HG03097 (cell line): Measurements from ENCODE around the gene UBXN10.
"Not testable (repeated sequence)": the region's sequence is repeated elsewhere in the genome, so short reads cannot be mapped to it uniquely, and the experiment has no call there.

Experiments used
- ATAC-seq: cut with Tn5 transposase; IDR thresholded peaks from one replicate; pipeline ENCODE4 v1.9.1; 2021; ENCODE audit not compliant: unreplicated experiment, low FRiP score

The UBXN10 gene

DNA sequence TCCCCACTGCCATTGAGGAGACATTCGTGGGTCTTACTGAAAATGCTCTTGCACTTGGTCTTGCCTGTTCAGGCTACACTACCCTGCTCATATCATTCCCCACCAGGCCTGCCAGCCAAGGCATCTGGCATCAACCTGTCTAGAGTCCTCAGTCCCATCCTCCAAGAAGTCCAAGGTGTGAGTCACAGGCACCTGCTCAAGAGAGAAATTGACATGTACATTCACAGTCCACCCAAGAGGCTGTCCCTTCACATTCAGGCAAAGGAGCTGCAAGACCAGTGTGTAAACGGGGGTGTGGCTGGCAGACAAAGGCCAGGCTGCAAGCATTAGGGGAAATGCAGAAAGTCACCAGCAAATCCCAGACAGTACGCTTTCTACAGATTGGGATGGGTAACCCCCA, 13.5 kb downstream of the UBXN10 start:
- no peak for ATAC-seq

DNA sequence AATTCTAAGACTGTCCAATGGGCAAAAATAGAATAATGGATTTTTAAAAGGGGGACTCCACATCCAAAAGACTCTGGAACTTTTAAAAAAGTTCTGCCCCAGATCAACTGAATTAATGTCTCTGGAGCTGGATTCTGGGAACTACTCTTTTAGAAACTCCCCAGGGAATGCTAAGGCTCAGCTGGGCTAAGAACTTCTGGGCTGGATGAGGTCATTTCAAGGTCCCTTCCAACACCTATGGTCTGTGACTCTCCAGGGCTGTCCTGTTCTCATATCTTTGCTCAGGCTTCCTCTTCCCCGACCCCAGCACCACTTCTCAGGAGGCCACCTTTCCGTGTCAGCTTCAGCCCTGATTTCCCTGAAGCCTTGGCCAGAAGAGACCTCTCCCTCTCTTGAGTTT, 13.9 kb downstream of the UBXN10 start:
- no peak for ATAC-seq

DNA sequence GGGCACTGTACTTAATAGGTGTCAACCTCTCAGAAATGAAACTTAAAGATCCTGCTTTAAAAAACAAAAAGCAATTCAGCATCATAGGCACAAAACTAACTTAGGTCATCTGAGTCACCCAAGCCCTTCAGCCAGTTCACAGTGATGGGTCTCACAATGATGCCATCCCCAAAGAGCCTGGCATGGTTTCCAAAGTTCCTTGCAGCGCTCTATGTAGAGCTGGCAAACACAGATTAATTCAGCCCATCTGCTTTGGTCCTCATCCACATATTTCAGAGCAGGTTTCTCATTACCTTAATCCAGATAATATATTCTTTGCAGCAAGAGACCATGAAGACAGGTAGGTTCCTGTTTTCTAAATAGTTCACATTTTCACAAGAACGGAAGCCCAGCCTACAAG, 15.1 kb downstream of the UBXN10 start:
- ATAC-seq, result no peak

DNA sequence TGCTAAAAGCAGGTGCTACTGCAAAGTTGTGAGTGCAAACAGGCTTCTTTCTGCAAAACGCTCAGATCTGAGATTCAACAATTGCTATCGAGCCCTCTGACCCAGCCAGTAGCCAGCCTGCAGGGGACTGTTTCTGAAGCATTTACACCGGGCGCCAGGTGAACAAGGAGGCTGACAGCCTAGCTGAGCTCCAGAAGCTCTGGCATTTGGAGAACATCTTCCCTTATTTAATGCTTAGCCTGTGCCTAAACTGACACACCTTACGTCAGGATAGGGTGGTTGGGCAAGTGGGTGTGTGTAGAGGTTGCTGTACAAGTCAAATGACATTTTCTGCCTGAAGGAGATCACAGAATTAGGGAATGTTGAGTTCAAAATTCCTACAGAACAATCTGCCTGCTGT, 16.3 kb downstream of the UBXN10 start:
- no peak for ATAC-seq

DNA sequence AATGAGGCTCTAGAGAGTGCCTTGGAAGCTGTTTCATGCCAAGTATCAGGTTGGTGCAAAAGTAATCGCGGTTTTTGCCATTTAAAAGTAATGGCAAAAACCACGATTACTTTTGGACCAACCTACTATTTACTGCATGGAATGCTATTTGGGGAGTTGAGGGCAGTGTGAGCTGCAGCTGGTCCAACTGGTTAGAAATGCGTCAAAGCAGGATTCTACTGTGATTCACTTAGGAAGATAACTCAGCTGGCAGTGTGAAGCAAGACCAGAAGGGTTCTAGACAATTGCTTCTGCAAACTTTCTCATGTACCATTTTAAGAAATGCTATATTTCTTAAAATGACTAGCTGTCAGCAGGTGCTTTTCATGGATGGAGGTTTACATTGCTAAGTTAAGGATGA, 21.6 kb downstream of the UBXN10 start:
- ATAC-seq, result no peak

DNA sequence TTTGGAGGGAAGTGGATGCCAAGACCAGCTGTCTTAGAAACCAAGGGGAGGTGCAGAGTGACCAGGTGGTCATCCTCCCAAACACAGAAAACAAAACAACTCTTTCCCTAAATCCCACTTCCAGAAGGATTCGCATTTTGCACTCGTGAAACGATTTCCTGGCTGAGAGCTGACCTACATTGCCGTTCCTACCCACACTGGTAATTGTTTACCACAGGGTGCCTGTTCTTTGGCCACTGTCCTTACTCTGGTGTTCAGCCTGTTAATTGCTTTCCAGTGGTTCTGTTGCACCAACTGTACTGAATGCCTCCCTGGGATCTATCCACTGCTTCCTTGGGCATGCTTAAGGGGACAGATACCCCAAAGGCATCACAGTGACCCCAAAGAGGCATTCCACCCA, 23.6 kb downstream of the UBXN10 start:
- ATAC-seq, result no peak

DNA sequence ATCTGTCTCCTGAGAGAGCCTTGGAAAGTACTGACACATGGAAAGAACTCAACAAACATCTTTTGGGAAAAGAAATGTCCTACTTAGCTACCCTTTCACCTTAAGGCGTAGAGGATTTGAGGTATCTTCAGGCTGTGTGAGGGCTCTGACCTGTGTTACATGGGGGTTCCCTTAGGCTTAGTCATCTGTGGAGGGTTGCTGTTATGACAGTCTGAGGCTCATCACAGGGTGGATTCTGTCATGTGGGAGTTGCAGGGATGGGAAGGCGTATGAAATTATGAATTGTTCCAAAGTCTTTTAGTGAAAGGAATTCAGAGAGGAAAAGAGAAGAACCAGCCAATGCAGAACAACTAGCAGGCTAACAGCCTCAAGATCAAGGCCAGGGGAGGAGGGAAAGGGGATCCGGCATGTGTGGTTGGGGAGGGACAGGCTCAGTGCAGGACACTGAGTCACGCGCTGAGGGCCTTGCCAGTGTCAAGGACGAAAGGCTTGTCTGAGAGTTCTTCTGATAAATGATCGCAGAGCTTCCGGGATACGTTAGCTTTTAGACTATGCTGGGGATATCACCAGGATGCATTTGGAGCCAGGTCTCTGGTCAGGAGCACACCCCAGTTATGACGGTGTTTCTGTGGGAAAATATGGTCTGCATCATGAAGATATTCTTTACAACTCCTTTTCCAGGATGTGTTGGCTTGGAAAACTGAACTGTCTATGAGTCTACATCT, 25.0 kb downstream of the UBXN10 start:
- ATAC-seq, result no peak

DNA sequence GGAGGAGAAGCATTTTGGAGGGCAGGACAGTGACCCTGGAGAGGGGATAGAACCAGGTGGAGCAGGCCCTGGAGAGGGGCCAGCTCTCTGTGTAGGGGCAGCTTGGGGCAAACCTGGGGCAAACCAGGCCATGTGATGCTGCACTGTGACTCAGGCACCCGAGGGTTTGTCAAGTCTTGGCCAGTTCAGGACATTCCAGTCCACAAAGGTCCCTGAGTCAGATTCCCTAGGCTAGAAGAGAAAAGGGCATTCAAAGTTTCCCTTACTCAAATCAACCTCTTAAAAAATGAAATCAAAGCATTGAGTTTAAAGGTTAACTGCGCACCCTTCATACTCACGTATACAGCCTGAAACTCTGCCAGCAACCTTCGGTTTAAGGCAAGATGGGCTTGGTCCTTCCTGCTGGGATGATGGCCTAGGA, 25.6 kb downstream of the UBXN10 start:
- no peak for ATAC-seq

DNA sequence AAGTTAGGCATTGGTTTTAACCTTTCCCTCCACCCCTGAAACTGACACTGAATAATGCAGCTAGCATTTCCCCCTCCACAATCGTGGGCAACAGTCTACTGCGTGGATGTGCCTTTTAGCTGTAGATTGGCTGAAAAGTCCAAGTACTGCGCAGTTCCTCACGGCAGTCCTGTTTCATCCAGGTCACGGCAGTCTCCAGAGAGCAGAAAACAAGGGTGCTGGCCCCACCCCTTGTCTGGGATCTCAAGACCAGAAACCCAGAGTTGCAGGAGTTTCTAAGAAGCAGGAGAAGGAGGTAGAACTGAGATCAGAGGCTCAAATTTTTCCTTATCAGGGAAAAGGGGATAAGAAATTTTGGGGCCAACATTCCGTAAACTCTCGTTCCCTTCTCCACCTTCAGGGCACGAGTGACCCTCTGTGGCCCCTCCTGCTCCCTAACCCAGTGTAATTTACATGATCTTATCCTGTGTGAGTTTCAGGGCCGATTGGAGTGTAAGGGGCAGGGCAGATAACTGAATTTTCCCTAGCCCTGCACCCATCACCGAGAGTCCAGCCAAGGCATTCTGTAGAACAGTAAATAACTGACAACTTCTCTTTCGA, 26.3 kb downstream of the UBXN10 start:
- ATAC-seq, result no peak

DNA sequence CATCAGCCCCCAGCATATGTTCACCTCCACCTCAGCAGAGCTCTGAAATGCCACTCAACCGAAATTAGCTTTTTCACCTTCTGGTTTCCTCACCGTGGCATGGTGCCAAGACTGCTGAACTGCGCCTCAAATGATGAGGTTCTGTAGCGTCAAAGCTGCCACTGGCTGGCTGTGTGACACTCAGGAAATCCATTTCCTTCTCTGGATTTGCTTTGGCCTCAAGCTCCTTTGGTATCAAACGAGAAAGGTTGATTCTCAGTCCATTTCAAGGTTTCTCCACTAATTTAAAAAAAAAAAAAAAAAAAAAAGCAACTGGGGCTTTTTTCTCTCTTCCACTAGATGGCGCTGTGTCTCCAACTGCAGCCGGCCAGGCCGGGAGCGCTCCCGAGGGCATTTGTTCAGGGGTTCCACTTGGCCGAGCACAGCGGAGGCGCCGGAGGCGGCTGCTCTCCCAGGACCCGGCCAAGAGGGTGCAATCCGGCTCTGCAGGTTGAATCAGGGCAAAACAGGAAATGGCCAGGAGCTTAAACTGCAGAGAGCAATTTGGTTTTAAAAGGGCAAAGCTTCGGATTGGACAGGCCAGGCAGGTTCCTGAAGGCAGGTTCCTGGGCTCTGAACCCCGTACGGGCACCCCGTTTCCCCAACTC, 26.9 kb downstream of the UBXN10 start:
- peak; percentile 62 for ATAC-seq

DNA sequence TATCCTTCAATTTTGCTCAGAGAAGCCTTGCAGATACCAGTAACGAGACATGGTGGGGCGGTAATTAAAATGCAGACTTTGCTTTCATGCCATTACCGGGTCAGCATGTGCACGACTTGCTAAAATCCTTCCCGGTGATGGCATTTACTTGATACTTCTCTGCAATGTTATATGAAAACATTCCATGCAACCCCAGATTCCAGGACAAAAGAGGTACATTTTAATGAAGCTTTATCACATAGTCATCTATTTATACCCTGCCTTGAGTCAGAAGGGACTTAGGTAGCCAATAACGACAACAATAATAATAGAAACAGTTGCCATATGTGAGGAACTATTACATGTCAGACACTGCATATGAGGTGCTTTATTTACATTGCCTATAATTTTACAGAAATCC, 29.8 kb downstream of the UBXN10 start:
- ATAC-seq, result no peak

DNA sequence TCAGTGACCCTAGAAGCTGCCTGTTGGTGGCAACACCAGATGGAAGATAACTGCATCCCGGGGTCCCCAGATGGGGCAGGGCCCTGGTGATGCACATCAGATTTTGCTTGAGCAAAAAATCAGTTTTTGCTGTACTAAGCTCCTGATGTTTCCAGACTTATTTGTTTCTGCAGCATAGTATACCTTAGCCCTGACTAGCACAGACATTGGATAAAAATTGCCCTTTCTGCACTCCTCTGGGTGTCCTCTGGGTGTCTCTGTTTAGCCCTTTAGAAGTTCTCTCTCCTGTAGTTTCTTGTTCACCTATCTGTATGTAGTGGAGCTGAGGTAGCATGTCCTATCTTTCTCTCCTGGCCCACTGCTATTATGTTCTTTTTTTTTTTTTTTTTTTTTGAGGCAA, 30.7 kb downstream of the UBXN10 start:
- no peak for ATAC-seq

DNA sequence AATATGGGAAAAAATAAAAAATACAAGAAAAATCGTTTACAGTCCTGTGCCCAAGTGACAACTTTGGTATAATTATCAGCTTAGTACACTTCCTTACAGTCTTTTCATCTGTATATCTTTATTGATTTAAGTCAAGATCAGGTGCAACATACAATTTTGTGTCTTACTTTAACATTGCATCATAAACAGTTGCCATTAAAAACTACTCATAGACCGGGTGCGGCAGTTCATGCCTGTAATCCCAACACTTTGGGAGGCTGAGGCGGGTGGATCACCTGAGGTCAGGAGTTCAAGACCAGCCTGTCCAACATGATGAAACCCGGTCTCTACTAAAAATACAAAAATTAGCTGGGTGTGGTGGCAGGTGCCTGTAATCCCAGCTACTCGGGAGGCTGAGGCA, 33.2 kb downstream of the UBXN10 start:
- ATAC-seq, result not testable (repeated sequence)

DNA sequence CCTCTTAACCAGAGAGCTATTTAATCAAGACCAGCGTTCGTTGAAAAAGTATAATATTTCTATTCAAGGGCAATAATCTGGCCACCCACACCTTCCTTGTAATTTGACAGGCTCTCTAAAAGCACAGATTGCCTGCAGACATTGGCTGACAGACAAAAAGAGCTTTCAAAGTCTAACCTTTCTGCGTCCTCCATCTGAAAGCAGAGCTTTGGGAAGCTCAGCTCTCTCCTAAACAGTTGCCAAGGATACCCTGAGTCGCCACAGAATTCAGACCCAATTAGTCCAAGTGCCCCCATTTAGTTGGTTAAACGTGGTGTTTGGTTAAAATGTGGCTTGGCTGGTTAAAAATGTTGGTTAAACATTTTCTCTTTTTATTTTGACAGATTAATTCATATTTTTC, 34.1 kb downstream of the UBXN10 start:
- ATAC-seq, result no peak

DNA sequence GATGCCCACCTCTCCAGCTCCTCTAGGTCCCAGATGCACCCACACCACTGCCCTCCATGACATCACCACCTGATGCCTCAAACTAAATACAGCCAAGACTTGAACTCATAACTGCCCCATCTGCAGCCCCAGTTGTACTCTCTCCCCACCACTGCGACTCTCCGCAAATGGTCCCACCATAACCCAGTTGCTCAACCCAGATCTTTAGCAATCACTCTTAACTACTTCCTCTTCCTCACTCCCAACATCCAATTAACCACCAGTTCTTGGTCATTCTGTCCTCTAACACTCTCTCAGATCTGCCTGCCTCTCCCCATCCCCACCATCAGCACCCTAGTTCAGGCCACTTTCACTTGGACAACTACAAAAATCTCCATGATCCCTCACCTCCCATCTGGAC, 37.2 kb downstream of the UBXN10 start:
- no peak for ATAC-seq

DNA sequence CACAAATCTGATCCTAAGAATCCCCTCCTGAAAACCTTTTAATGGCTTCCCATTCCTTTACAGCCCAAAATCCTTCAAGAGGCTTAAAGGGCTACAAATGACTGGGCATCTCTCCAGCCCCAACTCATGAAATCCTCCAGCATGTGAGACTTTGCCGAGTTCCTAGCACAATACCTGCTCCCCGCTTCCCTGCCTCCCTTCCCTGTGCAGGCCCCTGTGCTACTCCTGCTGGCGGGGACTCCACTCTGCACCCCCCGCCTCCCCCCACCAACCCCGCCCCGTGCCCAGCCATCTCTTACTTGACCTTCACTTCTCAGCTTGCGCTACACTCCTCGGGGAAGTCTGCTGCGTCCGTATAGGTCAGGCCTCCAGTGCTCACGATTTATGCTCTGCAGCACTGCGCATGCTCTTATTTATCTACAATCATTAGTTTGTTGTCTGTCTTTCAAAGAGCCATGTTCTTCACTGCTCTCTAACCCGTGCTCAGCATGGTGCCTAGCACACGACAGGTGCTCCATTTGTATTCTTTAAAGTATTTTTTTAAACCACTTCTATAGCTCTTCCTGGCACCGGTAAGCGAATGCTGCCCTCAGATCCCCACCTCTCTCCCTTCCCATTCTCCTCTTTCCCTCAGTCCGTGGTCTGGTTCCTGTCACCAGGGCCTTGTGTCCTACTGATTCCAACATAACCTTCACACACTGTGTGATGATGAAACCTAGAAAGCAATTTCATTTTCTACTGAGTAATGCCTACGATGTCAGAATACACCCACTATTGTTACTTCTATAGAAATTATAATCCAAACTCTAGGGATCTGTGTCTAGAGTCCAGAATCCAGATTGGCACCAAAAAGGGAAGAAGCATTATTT, 37.9 kb downstream of the UBXN10 start:
- no peak for ATAC-seq

DNA sequence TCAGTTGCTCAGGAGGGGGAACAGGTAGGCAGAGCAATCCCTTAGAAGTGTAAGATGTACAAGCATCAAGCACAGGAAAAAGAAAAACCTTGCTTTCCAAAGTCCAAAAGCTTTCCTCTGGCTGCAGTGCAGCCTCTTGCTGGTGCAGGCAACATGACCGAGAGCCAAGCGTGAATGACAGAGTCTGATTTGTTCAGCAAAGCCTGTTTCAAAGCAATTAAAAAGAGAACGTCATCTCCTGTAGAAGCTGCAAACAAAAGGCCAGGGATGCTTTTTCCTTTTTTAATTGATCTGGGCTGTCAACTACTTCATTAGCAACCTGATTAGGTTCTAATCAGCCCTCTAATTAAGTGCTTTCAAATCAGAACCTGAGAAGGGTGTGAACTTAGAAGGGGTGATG, 38.6 kb downstream of the UBXN10 start:
- ATAC-seq, result no peak

DNA sequence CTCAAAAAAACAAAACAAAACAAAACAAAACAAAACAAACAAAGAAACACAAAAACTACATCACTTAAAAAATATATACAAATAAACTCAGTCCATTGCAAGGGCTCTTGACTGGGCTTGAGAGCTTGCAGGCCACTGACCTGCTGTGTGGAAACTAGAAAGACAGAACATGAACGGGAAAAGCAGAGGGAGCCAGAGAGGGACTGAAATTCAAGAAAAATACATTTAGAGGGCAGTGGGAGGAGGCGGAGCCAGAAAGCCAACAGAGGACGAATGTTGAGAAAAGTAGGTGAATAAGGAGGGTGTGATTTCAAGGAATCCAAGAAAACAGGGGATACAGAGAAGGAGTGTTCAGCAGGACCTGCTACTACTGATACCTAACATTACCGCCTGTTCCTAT, 41.8 kb downstream of the UBXN10 start:
- ATAC-seq, result no peak

DNA sequence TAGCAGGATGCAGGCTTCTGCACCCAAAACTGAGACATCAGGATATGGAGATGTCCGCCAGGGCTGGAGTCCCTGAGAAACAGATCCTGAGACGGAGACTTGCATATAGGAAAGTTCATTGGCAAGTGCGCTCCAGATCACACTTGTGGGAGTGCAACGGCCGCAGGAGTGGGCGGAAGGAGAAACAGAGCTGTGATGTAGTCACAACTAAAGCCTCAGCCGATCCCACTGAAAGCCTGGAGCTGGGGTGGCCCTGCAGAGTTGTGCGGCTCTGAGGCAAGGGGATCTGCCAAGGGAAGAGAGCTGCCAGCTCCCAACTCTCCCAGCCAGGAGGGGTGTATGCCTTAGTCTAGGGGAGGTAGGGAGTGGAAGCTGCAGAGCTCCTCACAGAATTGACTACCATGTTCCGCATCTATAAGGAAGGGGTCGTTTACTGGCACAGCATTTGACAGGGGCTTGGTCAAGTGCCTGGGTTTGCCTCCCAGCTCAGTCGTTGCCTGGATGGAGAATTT, 42.5 kb downstream of the UBXN10 start:
- ATAC-seq, result no peak

DNA sequence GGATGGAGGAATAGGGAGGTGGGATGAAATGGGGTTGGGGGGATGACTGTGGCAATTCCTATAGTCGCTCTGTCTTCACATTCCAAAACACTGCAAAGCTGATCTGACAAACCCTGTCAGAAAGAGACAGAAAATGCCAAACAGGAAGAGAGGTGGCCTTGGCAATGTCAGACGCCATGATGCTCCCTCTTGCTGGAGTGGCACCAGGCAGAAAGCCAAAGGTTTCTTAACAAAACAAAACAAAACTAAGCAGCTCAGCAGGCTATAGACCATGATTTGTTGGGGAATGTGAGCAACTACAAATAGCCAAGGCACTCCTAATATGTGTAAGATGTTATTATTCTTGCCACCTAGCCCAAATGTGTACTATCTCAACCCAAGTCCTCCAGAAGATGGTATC, 43.3 kb downstream of the UBXN10 start:
- no peak for ATAC-seq

DNA sequence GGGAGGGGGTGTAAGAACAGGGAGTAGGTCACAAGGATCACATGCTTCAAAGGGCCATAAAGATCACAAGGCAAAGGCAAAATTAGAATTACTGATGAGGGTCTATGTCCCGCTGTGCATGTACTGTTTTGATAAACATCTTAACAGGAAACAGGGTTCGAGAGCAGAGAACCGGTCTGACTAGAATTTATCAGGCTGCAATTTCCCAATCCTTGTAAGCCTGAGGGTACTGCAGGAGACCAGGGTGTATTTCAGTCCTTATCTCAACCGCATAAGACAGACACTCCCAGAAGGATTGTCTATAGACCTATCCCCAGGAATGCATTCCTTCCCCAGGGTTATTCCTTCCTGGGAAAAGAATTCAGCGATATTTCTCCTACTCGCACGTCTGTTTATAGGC, 46.7 kb downstream of the UBXN10 start:
- ATAC-seq, result not testable (repeated sequence)
